H1 (cell line): ENCODE results near the gene EXOG. TPM values are rescaled to one million over a fixed set of nuclear protein-coding genes. Genes with fewer than 3 reads are reported as not detected.

ENCODE experiments used
- CBX8 ChIP-seq: fragments of 300-800, 300-1000 bp; sonication (generic); IDR thresholded peaks from 2 replicates; pipeline ENCODE4 v1.7.1; 2016; ENCODE audit warnings: low read depth, low read length, borderline replicate concordance
- CHD2 ChIP-seq: IDR thresholded peaks from 2 replicates; pipeline ENCODE4 v1.6.1; 2012; ENCODE audit warnings: low read length, improper control_type of control experiment
- GABPA ChIP-seq: IDR thresholded peaks from 2 replicates; pipeline ENCODE4 v1.6.1; 2011; ENCODE audit warnings: mild to moderate bottlenecking, low read length, moderate library complexity, borderline replicate concordance; ENCODE audit not compliant: insufficient read depth
- MAX ChIP-seq: IDR thresholded peaks from 2 replicates; pipeline ENCODE4 v1.6.1; 2012; ENCODE audit warnings: inconsistent platforms
- NANOG ChIP-seq: IDR thresholded peaks from 2 replicates; pipeline ENCODE4 v1.6.1; 2011; ENCODE audit warnings: low read length, low read depth, mild to moderate bottlenecking, inconsistent platforms; ENCODE audit not compliant: insufficient read depth, poor library complexity, severe bottlenecking
- SRF ChIP-seq: IDR thresholded peaks from 2 replicates; pipeline ENCODE4 v1.6.1; 2011; ENCODE audit warnings: mild to moderate bottlenecking, low read depth, low read length, moderate library complexity
- polyA plus RNA-seq, 7 experiments: library from polyadenylated mRNA; depleted of rRNA in 3 of 7; stranded (reverse) in 5 of 7; unstranded in 2 of 7; fragments of >200 nt in 5 of 7; fragments of 200-250 nt in 2 of 7; gene quantifications; 1 replicate in 5 of 7; 2 replicates in 1 of 7; 4 replicates in 1 of 7; pipeline versions ENCODE4 v1.2.1 to v1.2.3, GENCODE V29; 2011 to 2013; ENCODE audit warnings: missing spikeins in 2 of 7, mixed read lengths in 2 of 7
- total RNA-seq: library from RNA; stranded (reverse); fragmentation: NEBNext Ultra II Directional; extraction: Animal tissue kit (Norgen Biotek cat#: 25700); gene quantifications from 2 replicates; pipeline ENCODE4 v1.2.1, GENCODE V29; 2021

The EXOG gene
- total and polyA plus RNA-seq, 2 of the 8 experiments (the other 6 are each of a cell fraction or from before 2014, with no cell fraction given), result 7.2 to 12.9 TPM

GRCh38 chr3:38458796-38459498 is 37.2 kb upstream of the EXOG start (continued):
- TF ChIP-seq MAX (no peak), GABPA (no peak), CBX8 (no peak), SRF (no peak), NANOG (no peak), CHD2 (no peak)
